ENCODE measurements around the gene RETREG2. TPM values are rescaled to one million over a fixed set of nuclear protein-coding genes. Genes with fewer than 3 reads are reported as not detected.

RETREG2 gene
- total RNA-seq, 6 experiments from 2014 or later = 33.6 to 77.9 (median 51.0) TPM

GRCh38 chr2:219158586-219158985 is 19.5 kb upstream of the RETREG2 start:
- ATAC-seq = no peak
- 74% methylated on average over 3 of the region's 3 CpGs for WGBS (ENCODE audit: insufficient coverage, low coverage, low lambda C conversion rate, missing lambda C conversion rate)
- Histone ChIP-seq H3K27ac (no peak overlapping the region), H3K4me3 (no peak overlapping the region), H3K36me3 (peaks cover 0 to 11% (median 0%) of the 10 kb centered on the region in 4 donors), H3K4me1 (peaks cover 0 to 11% (median 2%) of the 10 kb centered on the region in 4 donors), H3K9me3 (no peaks in the 10 kb centered on the region), H3K27me3 (no peaks in the 10 kb centered on the region)
- no peak for DNase-seq
- intact Hi-C loops (cut with DNase I) = loop anchor here (5.0 to 10.0 kb wide), 2 partner anchors 101 to 104 kb away; no protein-coding TSS in a partner anchor
- TF ChIP-seq CTCF (IDR thresholded peaks at IDR 0.05) (no peak), POLR2A (IDR thresholded peaks at IDR 0.05) (no peak)

- Histone ChIP-seq H3K4me1 (peaks cover 0 to 11% (median 2%) of the 10 kb centered on the region in 4 donors), H3K27ac (peak overlapping the region in 2 of 3 donors; percentile 84 to 86), H3K36me3 (peaks cover 0 to 11% (median 0%) of the 10 kb centered on the region in 4 donors), H3K9me3 (no peaks in the 10 kb centered on the region), H3K4me3 (peak overlapping the region; percentile 58 to 70 (median 66)), H3K27me3 (no peaks in the 10 kb centered on the region)
- WGBS (ENCODE audit: insufficient coverage, low coverage, low lambda C conversion rate, missing lambda C conversion rate) = 4% methylated on average over 18 of the region's 18 CpGs
- no peak for DNase-seq
- intact Hi-C loops (cut with DNase I) = loop anchor here (5.0 to 10.0 kb wide), 4 partner anchors 53 to 138 kb away; no protein-coding TSS in a partner anchor
- no peak for TF ChIP-seq POLR2A (IDR thresholded peaks at IDR 0.05)
- no peak for TF ChIP-seq CTCF (IDR thresholded peaks at IDR 0.05)
- no peak for ATAC-seq
Measured at GRCh38 chr2:219159771-219160185, 18.3 kb upstream of the RETREG2 start.

- Histone ChIP-seq H3K4me1 (peaks cover 0 to 11% (median 2%) of the 10 kb centered on the region in 4 donors), H3K27me3 (no peaks in the 10 kb centered on the region), H3K9me3 (no peaks in the 10 kb centered on the region), H3K4me3 (peak within 1 kb of the TSS; percentile 58 to 70 (median 66)), H3K36me3 (peaks cover 0 to 11% (median 0%) of the 10 kb centered on the region in 4 donors), H3K27ac (peak within 1 kb of the TSS; percentile 84 to 89 (median 86))
- TF ChIP-seq POLR2A (IDR thresholded peaks at IDR 0.05) (peak; percentile 60), CTCF (IDR thresholded peaks at IDR 0.05) (peak; percentile 96 to 100 (median 98))
- DNase-seq (peak; percentile 97 to 99 (median 98)), ATAC-seq (peak; percentile 95 to 99 (median 96))
- 0% methylated on average over 4 of the region's 70 CpGs for WGBS (ENCODE audit: insufficient coverage, low coverage, low lambda C conversion rate, missing lambda C conversion rate)
- intact Hi-C loops (cut with DNase I) = loop anchor here (5.0 kb wide), 2 partner anchors 52 to 137 kb away; no protein-coding TSS in a partner anchor
Measured at GRCh38 chr2:219160186-219161017, 17.7 kb upstream of the RETREG2 start, which contains the start of gene NHEJ1. NHEJ1 (minus strand) TSS chr2:219160815; CDS start chr2:219158362, 2,453 bp downstream.

GRCh38 chr2:219161097-219161496 is 17.0 kb upstream of the RETREG2 start:
- intact Hi-C loops (cut with DNase I) = loop anchor here (5.0 kb wide), 2 partner anchors 51 to 136 kb away; no protein-coding TSS in a partner anchor
- no peak for TF ChIP-seq CTCF (IDR thresholded peaks at IDR 0.05)
- TF ChIP-seq POLR2A (IDR thresholded peaks at IDR 0.05) = no peak
- DNase-seq = no peak
- WGBS (ENCODE audit: insufficient coverage, low coverage, low lambda C conversion rate, missing lambda C conversion rate) = 53% methylated on average over 4 of the region's 4 CpGs
- no peak for ATAC-seq
- Histone ChIP-seq H3K36me3 (peaks cover 0 to 11% (median 0%) of the 10 kb centered on the region in 4 donors), H3K9me3 (no peaks in the 10 kb centered on the region), H3K27me3 (no peaks in the 10 kb centered on the region), H3K27ac (peak overlapping the region; percentile 84 to 89 (median 86)), H3K4me3 (peak overlapping the region; percentile 58 to 70 (median 66)), H3K4me1 (peaks cover 0 to 11% (median 2%) of the 10 kb centered on the region in 4 donors)

Data from right lobe of liver (tissue), 6 donors.